Measurements from ENCODE around the gene MAGI2. TPM values are rescaled to one million over a fixed set of nuclear protein-coding genes. Genes with fewer than 3 reads are reported as not detected.

The MAGI2 gene
- total and polyA plus RNA-seq, 2 experiments from 2014 or later = 10.4 to 26.4 TPM

DNA sequence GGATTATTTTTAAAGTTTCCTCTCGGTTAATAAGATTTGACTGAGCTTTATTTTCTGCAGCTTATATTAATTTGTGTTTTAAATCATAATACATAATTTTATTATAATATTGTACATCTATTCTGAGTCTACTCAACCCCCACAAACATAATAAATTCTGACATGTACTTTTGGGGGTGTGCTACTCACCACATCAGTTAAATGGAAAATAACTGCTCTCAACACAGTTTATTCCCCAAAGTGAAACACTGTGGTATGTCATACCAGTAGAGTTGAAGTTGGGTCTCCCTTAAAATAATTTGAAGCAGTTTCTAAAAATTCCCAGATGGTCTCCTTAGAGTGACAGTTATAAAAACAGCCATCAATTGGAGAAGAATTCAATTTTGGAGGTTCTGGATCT, 1191.7 kb downstream of the MAGI2 start:
- H3K27ac ChIP-seq (ENCODE audit: low read depth) = no peak overlapping the region
- Mint-ChIP-seq H3K27me3 (ENCODE audit: insufficient read depth, low read depth, poor library complexity) (peaks cover 3% of the 10 kb centered on the region), H3K36me3 (ENCODE audit: low read depth) (no peaks in the 10 kb centered on the region), H3K4me1 (peaks cover 19% of the 10 kb centered on the region), H3K27ac (no peak overlapping the region), H3K9me3 (no peaks in the 10 kb centered on the region), H3K4me3 (no peak overlapping the region)
- no peaks in the 10 kb centered on the region for H3K79me2 ChIP-seq (replicated peaks; ENCODE audit: insufficient read depth)
- ATAC-seq (no peak), DNase-seq (ENCODE audit: low spot score) (no peak)
- H3K4me3 ChIP-seq = no peak overlapping the region
- H4K20me1 ChIP-seq (replicated peaks; ENCODE audit: insufficient read depth) = no peaks in the 10 kb centered on the region
- H3K4me1 ChIP-seq (ENCODE audit: insufficient read depth) = no peaks in the 10 kb centered on the region; the same call in 1 of the 2 replicates
- no peak overlapping the region for H3K4me2 ChIP-seq
- H3K9me2 ChIP-seq (ENCODE audit: insufficient read depth) = no peaks in the 10 kb centered on the region
- no peaks in the 10 kb centered on the region for H3F3A ChIP-seq (replicated peaks; ENCODE audit: low read depth)
- TF ChIP-seq ZNF114 (CRISPR knock-in tag; IDR thresholded peaks at IDR 0.05) = no peak
- TF ChIP-seq, protein P1, sequence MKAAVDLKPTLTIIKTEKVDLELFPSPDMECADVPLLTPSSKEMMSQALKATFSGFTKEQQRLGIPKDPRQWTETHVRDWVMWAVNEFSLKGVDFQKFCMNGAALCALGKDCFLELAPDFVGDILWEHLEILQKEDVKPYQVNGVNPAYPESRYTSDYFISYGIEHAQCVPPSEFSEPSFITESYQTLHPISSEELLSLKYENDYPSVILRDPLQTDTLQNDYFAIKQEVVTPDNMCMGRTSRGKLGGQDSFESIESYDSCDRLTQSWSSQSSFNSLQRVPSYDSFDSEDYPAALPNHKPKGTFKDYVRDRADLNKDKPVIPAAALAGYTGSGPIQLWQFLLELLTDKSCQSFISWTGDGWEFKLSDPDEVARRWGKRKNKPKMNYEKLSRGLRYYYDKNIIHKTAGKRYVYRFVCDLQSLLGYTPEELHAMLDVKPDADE (IDR thresholded peaks at IDR 0.05) = no peak
- no peak for TF ChIP-seq ZNF331 (CRISPR knock-in tag; IDR thresholded peaks at IDR 0.05; ENCODE audit: low read depth)
- TF ChIP-seq, protein P2, sequence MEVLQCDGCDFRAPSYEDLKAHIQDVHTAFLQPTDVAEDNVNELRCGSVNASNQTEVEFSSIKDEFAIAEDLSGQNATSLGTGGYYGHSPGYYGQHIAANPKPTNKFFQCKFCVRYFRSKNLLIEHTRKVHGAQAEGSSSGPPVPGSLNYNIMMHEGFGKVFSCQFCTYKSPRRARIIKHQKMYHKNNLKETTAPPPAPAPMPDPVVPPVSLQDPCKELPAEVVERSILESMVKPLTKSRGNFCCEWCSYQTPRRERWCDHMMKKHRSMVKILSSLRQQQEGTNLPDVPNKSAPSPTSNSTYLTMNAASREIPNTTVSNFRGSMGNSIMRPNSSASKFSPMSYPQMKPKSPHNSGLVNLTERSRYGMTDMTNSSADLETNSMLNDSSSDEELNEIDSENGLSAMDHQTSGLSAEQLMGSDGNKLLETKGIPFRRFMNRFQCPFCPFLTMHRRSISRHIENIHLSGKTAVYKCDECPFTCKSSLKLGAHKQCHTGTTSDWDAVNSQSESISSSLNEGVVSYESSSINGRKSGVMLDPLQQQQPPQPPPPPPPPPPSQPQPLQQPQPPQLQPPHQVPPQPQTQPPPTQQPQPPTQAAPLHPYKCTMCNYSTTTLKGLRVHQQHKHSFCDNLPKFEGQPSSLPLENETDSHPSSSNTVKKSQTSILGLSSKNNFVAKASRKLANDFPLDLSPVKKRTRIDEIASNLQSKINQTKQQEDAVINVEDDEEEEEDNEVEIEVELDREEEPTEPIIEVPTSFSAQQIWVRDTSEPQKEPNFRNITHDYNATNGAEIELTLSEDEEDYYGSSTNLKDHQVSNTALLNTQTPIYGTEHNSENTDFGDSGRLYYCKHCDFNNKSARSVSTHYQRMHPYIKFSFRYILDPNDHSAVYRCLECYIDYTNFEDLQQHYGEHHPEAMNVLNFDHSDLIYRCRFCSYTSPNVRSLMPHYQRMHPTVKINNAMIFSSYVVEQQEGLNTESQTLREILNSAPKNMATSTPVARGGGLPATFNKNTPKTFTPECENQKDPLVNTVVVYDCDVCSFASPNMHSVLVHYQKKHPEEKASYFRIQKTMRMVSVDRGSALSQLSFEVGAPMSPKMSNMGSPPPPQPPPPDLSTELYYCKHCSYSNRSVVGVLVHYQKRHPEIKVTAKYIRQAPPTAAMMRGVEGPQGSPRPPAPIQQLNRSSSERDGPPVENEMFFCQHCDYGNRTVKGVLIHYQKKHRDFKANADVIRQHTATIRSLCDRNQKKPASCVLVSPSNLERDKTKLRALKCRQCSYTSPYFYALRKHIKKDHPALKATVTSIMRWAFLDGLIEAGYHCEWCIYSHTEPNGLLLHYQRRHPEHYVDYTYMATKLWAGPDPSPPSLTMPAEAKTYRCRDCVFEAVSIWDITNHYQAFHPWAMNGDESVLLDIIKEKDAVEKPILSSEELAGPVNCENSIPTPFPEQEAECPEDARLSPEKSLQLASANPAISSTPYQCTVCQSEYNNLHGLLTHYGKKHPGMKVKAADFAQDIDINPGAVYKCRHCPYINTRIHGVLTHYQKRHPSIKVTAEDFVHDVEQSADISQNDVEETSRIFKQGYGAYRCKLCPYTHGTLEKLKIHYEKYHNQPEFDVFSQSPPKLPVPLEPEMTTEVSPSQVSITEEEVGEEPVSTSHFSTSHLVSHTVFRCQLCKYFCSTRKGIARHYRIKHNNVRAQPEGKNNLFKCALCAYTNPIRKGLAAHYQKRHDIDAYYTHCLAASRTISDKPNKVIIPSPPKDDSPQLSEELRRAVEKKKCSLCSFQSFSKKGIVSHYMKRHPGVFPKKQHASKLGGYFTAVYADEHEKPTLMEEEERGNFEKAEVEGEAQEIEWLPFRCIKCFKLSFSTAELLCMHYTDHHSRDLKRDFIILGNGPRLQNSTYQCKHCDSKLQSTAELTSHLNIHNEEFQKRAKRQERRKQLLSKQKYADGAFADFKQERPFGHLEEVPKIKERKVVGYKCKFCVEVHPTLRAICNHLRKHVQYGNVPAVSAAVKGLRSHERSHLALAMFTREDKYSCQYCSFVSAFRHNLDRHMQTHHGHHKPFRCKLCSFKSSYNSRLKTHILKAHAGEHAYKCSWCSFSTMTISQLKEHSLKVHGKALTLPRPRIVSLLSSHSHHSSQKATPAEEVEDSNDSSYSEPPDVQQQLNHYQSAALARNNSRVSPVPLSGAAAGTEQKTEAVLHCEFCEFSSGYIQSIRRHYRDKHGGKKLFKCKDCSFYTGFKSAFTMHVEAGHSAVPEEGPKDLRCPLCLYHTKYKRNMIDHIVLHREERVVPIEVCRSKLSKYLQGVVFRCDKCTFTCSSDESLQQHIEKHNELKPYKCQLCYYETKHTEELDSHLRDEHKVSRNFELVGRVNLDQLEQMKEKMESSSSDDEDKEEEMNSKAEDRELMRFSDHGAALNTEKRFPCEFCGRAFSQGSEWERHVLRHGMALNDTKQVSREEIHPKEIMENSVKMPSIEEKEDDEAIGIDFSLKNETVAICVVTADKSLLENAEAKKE (CRISPR knock-in tag; IDR thresholded peaks at IDR 0.05) = no peak
- no peak for TF ChIP-seq POLR2AphosphoS5 (IDR thresholded peaks at IDR 0.05; ENCODE audit: low read depth)
- no peak for TF ChIP-seq EZH2phosphoT487 (IDR thresholded peaks at IDR 0.05; ENCODE audit: unreplicated experiment)
- no peaks in the 10 kb centered on the region for H3K36me3 ChIP-seq (ENCODE audit: insufficient read depth)
- no peak overlapping the region for H2AFZ ChIP-seq
- no peaks in the 10 kb centered on the region for H3K27me3 ChIP-seq (ENCODE audit: insufficient read depth)
